HCT116 (cell line): Measurements from ENCODE around the gene GORASP1.

ENCODE experiments used
- FOSL1 ChIP-seq: IDR thresholded peaks from 2 replicates; pipeline ENCODE4 v1.6.1; 2012; ENCODE audit warnings: low read depth
- REST ChIP-seq: IDR thresholded peaks from 2 replicates; pipeline ENCODE4 v1.6.1; 2012; ENCODE audit warnings: low read depth
- TCF7L2 ChIP-seq: IDR thresholded peaks from 2 replicates; pipeline ENCODE4 v1.7.0; 2011; ENCODE audit warnings: borderline replicate concordance, inconsistent platforms; ENCODE audit not compliant: insufficient read depth, insufficient read length; ENCODE audit errors: extremely low read depth
- ZFX ChIP-seq: fragments of 450-650 bp; IDR thresholded peaks from 2 replicates; pipeline ENCODE4 v1.6.1; 2017
- TF ChIP-seq, protein P1 (sequence below), 3 experiments: fragments of 200-600 bp in 1 of 3; sonication (generic) in 1 of 3; IDR thresholded peaks in 2 of 3; conservative IDR thresholded peaks in 1 of 3; 2 replicates each; pipeline ENCODE4 v1.5.1; 2012 to 2017; ENCODE audit warnings: low read depth in 2 of 3, low read length in 2 of 3, antibody characterized with exemption in 1 of 3, borderline replicate concordance in 1 of 3, control low read depth in 1 of 3, mild to moderate bottlenecking in 1 of 3, mixed read lengths in 1 of 3, mixed run types in 1 of 3, moderate library complexity in 1 of 3; ENCODE audit not compliant: insufficient read depth in 1 of 3

GRCh38 chr3:39052583-39052982 lies 54.8 kb downstream of the GORASP1 start:
- TF ChIP-seq REST = no peak
- TF ChIP-seq TCF7L2 = no peak
- TF ChIP-seq, protein P1, sequence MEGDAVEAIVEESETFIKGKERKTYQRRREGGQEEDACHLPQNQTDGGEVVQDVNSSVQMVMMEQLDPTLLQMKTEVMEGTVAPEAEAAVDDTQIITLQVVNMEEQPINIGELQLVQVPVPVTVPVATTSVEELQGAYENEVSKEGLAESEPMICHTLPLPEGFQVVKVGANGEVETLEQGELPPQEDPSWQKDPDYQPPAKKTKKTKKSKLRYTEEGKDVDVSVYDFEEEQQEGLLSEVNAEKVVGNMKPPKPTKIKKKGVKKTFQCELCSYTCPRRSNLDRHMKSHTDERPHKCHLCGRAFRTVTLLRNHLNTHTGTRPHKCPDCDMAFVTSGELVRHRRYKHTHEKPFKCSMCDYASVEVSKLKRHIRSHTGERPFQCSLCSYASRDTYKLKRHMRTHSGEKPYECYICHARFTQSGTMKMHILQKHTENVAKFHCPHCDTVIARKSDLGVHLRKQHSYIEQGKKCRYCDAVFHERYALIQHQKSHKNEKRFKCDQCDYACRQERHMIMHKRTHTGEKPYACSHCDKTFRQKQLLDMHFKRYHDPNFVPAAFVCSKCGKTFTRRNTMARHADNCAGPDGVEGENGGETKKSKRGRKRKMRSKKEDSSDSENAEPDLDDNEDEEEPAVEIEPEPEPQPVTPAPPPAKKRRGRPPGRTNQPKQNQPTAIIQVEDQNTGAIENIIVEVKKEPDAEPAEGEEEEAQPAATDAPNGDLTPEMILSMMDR (IDR thresholded peaks at IDR 0.05 in 2 of 3, conservative IDR thresholded peaks at IDR 0.05 in 1 of 3; ENCODE audit: borderline replicate concordance in 1 of 3, insufficient read depth in 1 of 3, low read depth in 2 of 3, low read length in 2 of 3) = no peak
- no peak for TF ChIP-seq FOSL1
- TF ChIP-seq ZFX = no peak
